AG04450 (cell line): ENCODE data around the gene SAMD11. TPM values are rescaled to one million over a fixed set of nuclear protein-coding genes. Genes with fewer than 3 reads are reported as not detected.

Experiments
- CTCF ChIA-PET: fragments of 300-600, 350-600 bp; formaldehyde crosslinking; extraction: SDS; loops from one replicate; lab custom pipeline; 2022; ENCODE audit warnings: antibody characterized with exemption, inconsistent platforms; lab: Charles Lee
- POLR2A ChIA-PET: fragments of 350-600 bp; formaldehyde crosslinking; extraction: SDS; loops from one replicate; lab custom pipeline; 2021; ENCODE audit warnings: antibody characterized with exemption, inconsistent platforms; lab: Yijun Ruan, JAX
- DNase-seq: peaks from one replicate; pipeline ENCODE4 v3.0.0-alpha.2; 2011; ENCODE audit warnings: low read depth, low spot score
- H3K27ac ChIP-seq: one replicate; pipeline ENCODE4 v1.5.1; 2012; ENCODE audit warnings: low read depth, low read length, control low read depth
- H3K27me3 ChIP-seq: one replicate; pipeline ENCODE4 v1.6.0; 2012; ENCODE audit warnings: low read length; ENCODE audit not compliant: control insufficient read depth, insufficient read depth
- H3K4me3 ChIP-seq: 2 replicates; pipeline ENCODE4 v1.5.1; 2011; ENCODE audit warnings: mild to moderate bottlenecking, low read depth, low read length, control low read depth
- H3K9me3 ChIP-seq: 2 replicates; pipeline ENCODE4 v1.5.1; 2012; ENCODE audit warnings: low read length; ENCODE audit not compliant: control insufficient read depth, insufficient read depth
- polyA plus RNA-seq: library from polyadenylated mRNA; depleted of rRNA; stranded (reverse); fragments of >200 nt; gene quantifications from 2 replicates; pipeline ENCODE4 v1.2.3, GENCODE V29; 2011
- TF ChIP-seq, protein P1 (sequence below): IDR thresholded peaks from 2 replicates; pipeline ENCODE4 v1.5.1; 2011; ENCODE audit warnings: low read depth, low read length, control low read depth, inconsistent platforms

Gene SAMD11
- polyA plus RNA-seq, 1 experiment = 1.6 TPM

DNA sequence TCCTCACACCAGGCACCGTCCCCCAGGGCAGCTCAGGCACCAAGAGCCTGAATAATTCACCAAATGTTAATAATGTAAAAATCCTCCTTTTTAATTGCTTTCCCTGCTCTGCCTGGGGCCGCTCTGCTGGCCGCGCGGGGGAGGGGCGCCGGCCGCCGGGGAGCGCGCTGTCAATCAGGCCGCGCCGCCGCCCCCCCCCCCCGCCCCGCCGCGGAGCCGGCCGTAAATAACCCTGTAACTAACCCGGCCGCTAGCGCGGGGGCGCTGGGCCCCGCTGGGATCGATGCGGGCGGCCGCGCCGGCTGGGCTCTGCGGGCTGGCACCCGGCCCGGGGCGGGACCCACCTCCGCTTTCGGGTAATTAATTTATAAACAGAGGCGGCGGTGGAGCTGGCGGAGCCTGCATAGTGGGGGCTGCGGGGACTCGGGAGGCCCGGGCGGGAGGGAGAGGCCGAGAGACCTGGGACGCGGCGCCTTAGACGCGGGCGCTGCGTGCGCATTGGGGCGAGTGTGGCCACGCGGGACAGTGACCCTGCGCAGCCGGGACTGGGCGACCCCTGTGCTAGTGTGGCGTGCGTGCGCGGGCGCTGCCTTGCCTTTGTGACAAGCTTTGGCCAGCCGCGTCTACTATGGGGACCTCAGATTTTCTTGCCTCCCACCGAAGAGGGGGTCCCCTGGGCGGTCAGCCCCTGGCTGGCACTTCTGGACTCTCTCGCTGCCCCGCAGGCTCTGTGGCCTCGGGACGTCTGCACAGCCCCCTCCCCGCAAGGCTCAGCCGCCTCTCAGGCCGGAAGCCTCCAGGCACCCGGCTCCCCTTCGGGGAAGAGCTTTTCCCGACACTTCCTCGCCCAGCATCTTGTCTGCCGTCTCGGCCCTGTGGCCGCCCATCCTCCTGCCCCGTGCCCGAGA lies 16.6 kb downstream of the SAMD11 start:
- CTCF ChIA-PET = interaction anchor here (0.8 to 1.2 kb wide), 2 partner anchors 12 to 36 kb away, joined by 5 to 10 read pairs; no protein-coding TSS in a partner anchor
- Histone ChIP-seq H3K4me3 (peak overlapping the region; percentile 32; the same call in 1 of the 2 replicates), H3K27me3 (peaks cover 4% of the 10 kb centered on the region), H3K27ac (peak overlapping the region; percentile 11), H3K9me3 (no peaks in the 10 kb centered on the region; the same call in 1 of the 2 replicates)
- POLR2A ChIA-PET = interaction anchor here (0.6 to 1.3 kb wide), 3 partner anchors 26 to 72 kb away, joined by 3 to 4 read pairs (median 3); partner anchors contain the start of gene PLEKHN1
- no peak for DNase-seq
- TF ChIP-seq, protein P1, sequence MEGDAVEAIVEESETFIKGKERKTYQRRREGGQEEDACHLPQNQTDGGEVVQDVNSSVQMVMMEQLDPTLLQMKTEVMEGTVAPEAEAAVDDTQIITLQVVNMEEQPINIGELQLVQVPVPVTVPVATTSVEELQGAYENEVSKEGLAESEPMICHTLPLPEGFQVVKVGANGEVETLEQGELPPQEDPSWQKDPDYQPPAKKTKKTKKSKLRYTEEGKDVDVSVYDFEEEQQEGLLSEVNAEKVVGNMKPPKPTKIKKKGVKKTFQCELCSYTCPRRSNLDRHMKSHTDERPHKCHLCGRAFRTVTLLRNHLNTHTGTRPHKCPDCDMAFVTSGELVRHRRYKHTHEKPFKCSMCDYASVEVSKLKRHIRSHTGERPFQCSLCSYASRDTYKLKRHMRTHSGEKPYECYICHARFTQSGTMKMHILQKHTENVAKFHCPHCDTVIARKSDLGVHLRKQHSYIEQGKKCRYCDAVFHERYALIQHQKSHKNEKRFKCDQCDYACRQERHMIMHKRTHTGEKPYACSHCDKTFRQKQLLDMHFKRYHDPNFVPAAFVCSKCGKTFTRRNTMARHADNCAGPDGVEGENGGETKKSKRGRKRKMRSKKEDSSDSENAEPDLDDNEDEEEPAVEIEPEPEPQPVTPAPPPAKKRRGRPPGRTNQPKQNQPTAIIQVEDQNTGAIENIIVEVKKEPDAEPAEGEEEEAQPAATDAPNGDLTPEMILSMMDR = no peak

DNA sequence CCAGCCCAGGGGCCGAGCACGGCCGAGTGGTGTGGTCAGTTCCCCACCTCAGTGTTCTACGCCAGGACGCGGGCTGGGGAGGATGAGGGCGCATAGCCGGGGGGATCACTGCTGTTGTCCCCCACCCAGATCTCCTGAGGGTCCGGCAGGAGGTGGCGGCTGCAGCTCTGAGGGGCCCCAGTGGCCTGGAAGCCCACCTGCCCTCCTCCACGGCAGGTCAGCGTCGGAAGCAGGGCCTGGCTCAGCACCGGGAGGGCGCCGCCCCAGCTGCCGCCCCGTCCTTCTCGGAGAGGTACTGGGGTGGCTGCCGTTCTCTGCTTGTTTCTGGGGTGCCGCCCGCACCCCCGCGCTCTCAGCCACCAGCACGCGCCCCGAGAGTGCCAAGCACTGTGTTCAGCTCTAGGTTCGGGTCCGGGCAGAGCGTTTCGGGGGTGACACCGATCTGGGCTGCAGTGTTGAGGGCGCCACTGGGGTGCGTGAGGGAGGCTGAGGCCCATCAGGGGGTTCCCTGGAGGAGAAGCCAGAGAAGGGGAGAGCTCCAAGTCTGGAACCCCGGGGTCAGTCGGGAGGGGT lies 17.4 kb downstream of the SAMD11 start:
- H3K27ac ChIP-seq = no peak overlapping the region
- H3K27me3 ChIP-seq = no peaks in the 10 kb centered on the region
- DNase-seq = no peak
- no peak overlapping the region; the same call in 1 of the 2 replicates for H3K4me3 ChIP-seq
- CTCF ChIA-PET = interaction anchor here (0.8 to 1.2 kb wide), 2 partner anchors 11 to 36 kb away, joined by 5 to 10 read pairs; no protein-coding TSS in a partner anchor
- H3K9me3 ChIP-seq = no peaks in the 10 kb centered on the region; the same call in 1 of the 2 replicates
- POLR2A ChIA-PET = interaction anchor here (0.6 to 1.3 kb wide), 2 partner anchors 26 to 72 kb away, joined by 3 to 4 read pairs; partner anchors contain the start of gene PLEKHN1
- TF ChIP-seq, protein P1 = no peak

DNA sequence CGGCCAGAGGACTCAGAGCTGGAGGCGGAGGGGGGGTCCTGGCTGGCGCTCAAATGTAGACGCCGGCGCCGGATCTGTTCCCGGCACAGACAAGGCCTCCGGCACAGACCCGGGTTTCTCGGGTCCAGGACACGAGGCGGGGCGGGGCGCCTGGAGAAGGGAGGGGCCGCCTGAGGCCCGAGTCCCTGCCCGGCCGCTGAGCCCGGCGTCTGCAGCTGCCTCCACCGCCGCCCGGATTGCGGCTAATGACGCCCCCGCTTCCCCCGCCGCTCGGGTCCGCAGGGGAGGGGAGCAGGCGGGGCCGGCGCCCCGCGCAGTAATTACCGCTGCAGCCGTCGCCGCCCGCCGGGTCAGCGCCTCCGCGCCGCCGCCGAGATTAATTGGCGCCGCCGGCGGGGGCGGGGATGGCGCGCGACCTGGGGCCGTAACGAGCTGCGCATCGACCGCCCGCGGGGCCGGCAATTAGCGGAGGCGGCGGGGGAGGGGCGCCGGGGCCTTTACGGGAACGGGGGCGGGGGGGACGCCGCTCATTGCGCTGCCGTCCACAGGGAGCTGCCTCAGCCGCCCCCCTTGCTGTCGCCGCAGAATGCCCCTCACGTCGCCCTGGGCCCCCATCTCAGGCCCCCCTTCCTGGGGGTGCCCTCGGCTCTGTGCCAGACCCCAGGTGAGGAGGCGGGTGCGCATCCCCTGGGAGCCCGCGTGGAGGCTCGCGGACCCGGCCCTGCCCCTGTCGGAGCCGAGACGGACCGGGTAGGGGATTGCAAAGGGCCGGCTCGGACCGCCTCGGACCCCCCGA lies 18.1 kb downstream of the SAMD11 start:
- TF ChIP-seq, protein P1 = no peak
- DNase-seq = no peak
- Histone ChIP-seq H3K27ac (no peak overlapping the region), H3K4me3 (peak overlapping the region; percentile 49), H3K9me3 (no peaks in the 10 kb centered on the region; the same call in 1 of the 2 replicates), H3K27me3 (no peaks in the 10 kb centered on the region)
- CTCF ChIA-PET = interaction anchor here (0.6 kb wide), 1 partner anchor 80 kb away, joined by 3 read pairs; no protein-coding TSS in a partner anchor
- POLR2A ChIA-PET = interaction anchor here (0.6 to 1.3 kb wide), 5 partner anchors 10 to 34 kb away, joined by 3 to 8 read pairs (median 4); partner anchors contain the start of genes PLEKHN1 and SAMD11

DNA sequence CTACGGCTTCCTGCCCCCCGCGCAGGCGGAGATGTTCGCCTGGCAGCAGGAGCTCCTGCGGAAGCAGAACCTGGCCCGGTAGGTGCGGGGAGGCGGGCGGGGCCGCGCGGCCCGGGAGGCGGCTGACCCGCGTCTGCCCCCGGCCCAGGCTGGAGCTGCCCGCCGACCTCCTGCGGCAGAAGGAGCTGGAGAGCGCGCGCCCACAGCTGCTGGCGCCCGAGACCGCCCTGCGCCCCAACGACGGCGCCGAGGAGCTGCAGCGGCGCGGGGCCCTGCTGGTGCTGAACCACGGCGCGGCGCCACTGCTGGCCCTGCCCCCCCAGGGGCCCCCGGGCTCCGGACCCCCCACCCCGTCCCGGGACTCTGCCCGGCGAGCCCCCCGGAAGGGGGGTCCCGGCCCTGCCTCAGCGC lies 18.7 kb downstream of the SAMD11 start:
- no peaks in the 10 kb centered on the region; the same call in 1 of the 2 replicates for H3K9me3 ChIP-seq
- TF ChIP-seq, protein P1 = no peak
- H3K4me3 ChIP-seq = peak overlapping the region; percentile 49
- DNase-seq = no peak
- POLR2A ChIA-PET = interaction anchor here (0.7 to 1.3 kb wide), 5 partner anchors 9 to 26 kb away, joined by 3 to 8 read pairs (median 4); partner anchors contain the start of genes NOC2L, PLEKHN1 and SAMD11
- H3K27me3 ChIP-seq = no peaks in the 10 kb centered on the region
- H3K27ac ChIP-seq = no peak overlapping the region
- CTCF ChIA-PET = interaction anchor here (0.6 to 0.7 kb wide), 2 partner anchors 38 to 80 kb away, joined by 3 read pairs; no protein-coding TSS in a partner anchor
